A549 (cell line): Measurements from ENCODE around the gene EEFSEC. TPM values are rescaled to one million over a fixed set of nuclear protein-coding genes. Genes with fewer than 3 reads are reported as not detected.

Experiments
- ATAC-seq, 2 experiments: fragments of 200-7000 bp in 1 of 2; fragments of >200 bp in 1 of 2; cut with Nextera tagmentation in 1 of 2; cut with Tn5 transposase in 1 of 2; 3 replicates each; pipeline versions ENCODE4 v1.8.0 to v1.9.1; 2018 to 2020; ENCODE audit warnings: mild to moderate bottlenecking in 1 of 2, moderate library complexity in 1 of 2
- CTCF ChIA-PET: fragments of 300-600 bp; sonication (Branson Sonifier 250); formaldehyde crosslinking; extraction: SDS; loops from one replicate; lab custom pipeline; 2021; ENCODE audit warnings: antibody characterized with exemption, inconsistent platforms; lab: Yijun Ruan, JAX
- POLR2A ChIA-PET: fragments of 350-600 bp; formaldehyde crosslinking; extraction: SDS; loops from one replicate; lab custom pipeline; 2021; ENCODE audit warnings: antibody characterized with exemption, inconsistent platforms; lab: Yijun Ruan, JAX
- DNase-seq, 2 experiments: peaks; one replicate each; pipeline versions ENCODE4 v3.0.0 to v3.0.0-alpha.2; 2011 to 2016; ENCODE audit warnings: low read depth in 1 of 2, low spot score in 1 of 2
- FAIRE-seq: peaks from 2 replicates; lab custom pipeline; 2011; peaks lifted over from hg19 to GRCh38; lab: Jason Lieb, UNC
- H3K27ac ChIP-seq, 2 experiments: fragments of >200 bp; sonication (Bioruptor Twin); formaldehyde crosslinking; 3 replicates each; pipeline ENCODE4 v1.5.1; 2016 to 2017
- H3K4me1 ChIP-seq: fragments of >200 bp; sonication (Bioruptor Twin); formaldehyde crosslinking; 3 replicates; pipeline ENCODE4 v1.6.1; 2016
- H3K4me2 ChIP-seq: fragments of >200 bp; sonication (Bioruptor Twin); formaldehyde crosslinking; 3 replicates; pipeline ENCODE4 v1.6.1; 2016
- H3K4me3 ChIP-seq: fragments of >200 bp; sonication (Bioruptor Twin); formaldehyde crosslinking; 3 replicates; pipeline ENCODE4 v1.5.1; 2016
- H3K9me3 ChIP-seq: fragments of >200 bp; sonication (Bioruptor Twin); formaldehyde crosslinking; 3 replicates; pipeline ENCODE4 v1.6.1; 2016
- BHLHE40 ChIP-seq: IDR thresholded peaks from 2 replicates; pipeline ENCODE4 v1.6.1; 2012; ENCODE audit warnings: low read depth, low read length, inconsistent platforms
- CHD2 ChIP-seq: fragments of 150-350 bp; IDR thresholded peaks from 2 replicates; pipeline ENCODE4 v1.6.1; 2014; ENCODE audit warnings: low read length; ENCODE audit not compliant: partially characterized antibody
- CHD4 ChIP-seq: fragments of 200-600 bp; sonication (generic); IDR thresholded peaks from 2 replicates; pipeline ENCODE4 v1.6.1; 2016; ENCODE audit warnings: antibody characterized with exemption, mild to moderate bottlenecking, borderline replicate concordance
- EHF ChIP-seq: fragments of 250-450 bp; sonication (Bioruptor Pico); IDR thresholded peaks from 2 replicates; pipeline ENCODE4 v1.5.0; 2020; ENCODE audit warnings: mild to moderate bottlenecking
- EHMT2 ChIP-seq: fragments of 200-600 bp; sonication (generic); IDR thresholded peaks from 2 replicates; pipeline ENCODE4 v1.6.1; 2016; ENCODE audit warnings: antibody characterized with exemption, low read depth, mild to moderate bottlenecking, moderate library complexity
- EP300 ChIP-seq, 2 experiments: fragments of >200 bp; sonication (Bioruptor Twin); formaldehyde crosslinking; IDR thresholded peaks; 2 replicates in 1 of 2; 3 replicates in 1 of 2; pipeline ENCODE4 v1.6.1; 2016 to 2017
- GATA3 ChIP-seq: IDR thresholded peaks from 2 replicates; pipeline ENCODE4 v1.6.1; 2012; ENCODE audit warnings: borderline replicate concordance
- HDAC2 ChIP-seq: fragments of 200-600 bp; sonication (generic); IDR thresholded peaks from 2 replicates; pipeline ENCODE4 v1.6.1; 2016
- HEYL ChIP-seq: fragments of 250-450 bp; sonication (Bioruptor Pico); IDR thresholded peaks from 2 replicates; pipeline ENCODE4 v1.8.0; 2021; ENCODE audit warnings: mild to moderate bottlenecking, moderate library complexity
- JUN ChIP-seq, 2 experiments: fragments of >200 bp; sonication (Bioruptor Twin); formaldehyde crosslinking; IDR thresholded peaks; 2 replicates in 1 of 2; 3 replicates in 1 of 2; pipeline ENCODE4 v1.6.1; 2016 to 2017
- JUNB ChIP-seq: fragments of >200 bp; sonication (Bioruptor Twin); formaldehyde crosslinking; IDR thresholded peaks from 2 replicates; pipeline ENCODE4 v1.6.1; 2016
- KDM1A ChIP-seq: fragments of 200-600 bp; sonication (generic); IDR thresholded peaks from 2 replicates; pipeline ENCODE4 v1.6.1; 2016; ENCODE audit warnings: low read depth, mild to moderate bottlenecking
- KDM5A ChIP-seq: fragments of 200-600 bp; sonication (generic); IDR thresholded peaks from 2 replicates; pipeline ENCODE4 v1.6.1; 2016; ENCODE audit warnings: antibody characterized with exemption, mild to moderate bottlenecking
- NFE2L2 ChIP-seq: fragments of 150-350 bp; conservative IDR thresholded peaks from 2 replicates; pipeline ENCODE4 v1.6.1; 2014; ENCODE audit warnings: low read length
- NPAS2 ChIP-seq: fragments of 250-450 bp; sonication (Bioruptor Pico); IDR thresholded peaks from 2 replicates; pipeline ENCODE4 v1.8.0; 2022; ENCODE audit warnings: mild to moderate bottlenecking, moderate library complexity, borderline replicate concordance
- NR3C1 ChIP-seq: fragments of >200 bp; sonication (Bioruptor Twin); formaldehyde crosslinking; IDR thresholded peaks from 3 replicates; pipeline ENCODE4 v1.6.1; 2017
- POLR2A ChIP-seq: IDR thresholded peaks from 2 replicates; pipeline ENCODE4 v1.6.1; 2012; ENCODE audit warnings: mild to moderate bottlenecking, low read length
- RARB ChIP-seq: fragments of 250-450 bp; sonication (Bioruptor Pico); IDR thresholded peaks from 2 replicates; pipeline ENCODE4 v1.8.0; 2021; ENCODE audit warnings: mild to moderate bottlenecking, moderate library complexity
- RNF2 ChIP-seq: fragments of 200-600 bp; sonication (generic); IDR thresholded peaks from 2 replicates; pipeline ENCODE4 v1.6.1; 2016; ENCODE audit warnings: low read depth, mild to moderate bottlenecking, antibody characterized with exemption, moderate library complexity, borderline replicate concordance
- SMC3 ChIP-seq: fragments of >200 bp; sonication (Bioruptor Twin); formaldehyde crosslinking; IDR thresholded peaks from 3 replicates; pipeline ENCODE4 v1.6.1; 2018; ENCODE audit warnings: inconsistent platforms
- ZC3H11A ChIP-seq: fragments of 450-650 bp; IDR thresholded peaks from 2 replicates; pipeline ENCODE4 v1.6.1; 2014; ENCODE audit warnings: antibody characterized with exemption, mild to moderate bottlenecking
- ZFP36 ChIP-seq: fragments of 450-650 bp; IDR thresholded peaks from 2 replicates; pipeline ENCODE4 v1.6.1; 2014; ENCODE audit warnings: borderline replicate concordance; ENCODE audit not compliant: partially characterized antibody
- WGBS: methylation state at CpG from one replicate; pipeline ENCODE4 v1.1.6; 2017; ENCODE audit errors: missing lambda C conversion rate; 5-methylcytosine and 5-hydroxymethylcytosine counted together
- polyA plus RNA-seq, 4 experiments: library from polyadenylated mRNA; depleted of rRNA in 3 of 4; stranded (reverse); fragments of >200 nt; fragmentation: RNase III in 1 of 4; extraction: RNeasy Plus Mini Kit Qiagen cat#74134 plus additional on column Dnase treatment in 1 of 4; gene quantifications; 2 replicates in 3 of 4; 3 replicates in 1 of 4; pipeline ENCODE4 v1.2.3, GENCODE V29; 2011 to 2017
- TF ChIP-seq, protein P1 (sequence below): fragments of 450-650 bp; IDR thresholded peaks from 2 replicates; pipeline ENCODE4 v1.6.1; 2014; ENCODE audit warnings: antibody characterized with exemption
- TF ChIP-seq, protein P2 (sequence below): fragments of 250-450 bp; sonication (Bioruptor Pico); IDR thresholded peaks from 2 replicates; pipeline ENCODE4 v1.5.0; 2020; ENCODE audit warnings: low read depth, mild to moderate bottlenecking, moderate library complexity
- TF ChIP-seq, protein P3 (sequence below): fragments of 200-600 bp; sonication (generic); IDR thresholded peaks from 2 replicates; pipeline ENCODE4 v1.6.1; 2016; ENCODE audit warnings: antibody characterized with exemption, mild to moderate bottlenecking, moderate library complexity
- TF ChIP-seq, protein P4 (sequence below): IDR thresholded peaks from 2 replicates; pipeline ENCODE4 v1.6.1; 2012
- TF ChIP-seq, protein P5 (sequence below): IDR thresholded peaks from 2 replicates; pipeline ENCODE4 v1.6.1; 2012; ENCODE audit warnings: low read depth, borderline replicate concordance

Gene EEFSEC
- polyA plus RNA-seq, 2 of the 4 experiments (the other 2 are of a cell fraction) = 6.9 to 7.3 TPM

DNA sequence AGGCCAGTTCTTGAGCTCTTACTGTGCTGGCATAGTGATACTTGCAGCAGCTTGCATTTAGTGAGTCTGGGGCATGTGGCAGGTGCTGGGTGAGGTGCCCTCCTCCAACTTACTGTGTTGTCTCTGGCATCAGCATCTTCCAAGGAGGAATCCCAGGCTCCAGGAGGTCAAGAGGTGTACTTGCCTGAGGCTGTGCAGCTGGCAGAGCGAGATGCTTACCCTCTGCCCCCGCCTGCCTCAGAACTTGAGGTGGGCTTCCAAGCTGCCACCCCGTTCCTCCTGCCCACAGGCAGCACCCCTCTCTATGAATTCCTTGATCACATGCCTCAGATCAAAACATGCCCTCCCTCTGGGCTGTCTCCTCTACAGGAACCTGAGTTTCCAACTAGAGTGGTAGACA lies 86.0 kb downstream of the EEFSEC start (continued):
- no peak for TF ChIP-seq RARB (CRISPR knock-in tag)
- TF ChIP-seq NPAS2 (CRISPR knock-in tag) = no peak
- no peak for TF ChIP-seq KDM1A
- TF ChIP-seq NR3C1 = no peak
- TF ChIP-seq, protein P1, sequence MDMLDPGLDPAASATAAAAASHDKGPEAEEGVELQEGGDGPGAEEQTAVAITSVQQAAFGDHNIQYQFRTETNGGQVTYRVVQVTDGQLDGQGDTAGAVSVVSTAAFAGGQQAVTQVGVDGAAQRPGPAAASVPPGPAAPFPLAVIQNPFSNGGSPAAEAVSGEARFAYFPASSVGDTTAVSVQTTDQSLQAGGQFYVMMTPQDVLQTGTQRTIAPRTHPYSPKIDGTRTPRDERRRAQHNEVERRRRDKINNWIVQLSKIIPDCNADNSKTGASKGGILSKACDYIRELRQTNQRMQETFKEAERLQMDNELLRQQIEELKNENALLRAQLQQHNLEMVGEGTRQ = no peak
- TF ChIP-seq, all 56 proteins: peak for 0

DNA sequence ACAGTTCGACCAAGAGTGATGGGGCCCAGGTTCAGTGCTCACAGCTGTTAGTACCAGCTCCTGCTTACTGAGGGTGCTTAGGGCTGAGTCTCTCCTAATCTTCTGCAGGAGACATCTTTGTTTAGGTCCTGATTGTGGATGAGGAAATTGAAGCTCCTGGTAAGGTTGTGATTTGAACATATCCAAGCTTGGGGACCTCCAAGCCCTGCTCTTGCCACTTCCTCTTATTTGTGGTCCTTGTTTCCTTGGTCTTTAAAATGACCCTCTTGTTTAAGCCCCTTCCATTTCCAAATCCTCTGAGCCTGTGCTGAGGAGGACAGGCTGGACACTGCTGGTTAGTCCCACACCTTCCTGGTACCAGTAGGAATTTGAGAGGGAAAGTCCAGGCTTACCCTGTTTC lies 87.0 kb downstream of the EEFSEC start:
- Histone ChIP-seq H3K4me3 (no peak overlapping the region), H3K9me3 (no peaks in the 10 kb centered on the region), H3K27ac (no peak overlapping the region), H3K4me1 (no peaks in the 10 kb centered on the region), H3K4me2 (no peak overlapping the region)
- FAIRE-seq = no peak
- no peak for DNase-seq
- no peak for ATAC-seq
- POLR2A ChIA-PET = no interaction called here
- 89% methylated on average over 1 of the region's 1 CpG for WGBS
- CTCF ChIA-PET = interaction anchor here (1.2 kb wide), 1 partner anchor 14 kb away, joined by 5 read pairs; no protein-coding TSS in a partner anchor
- TF ChIP-seq JUNB (no peak), NFE2L2 (no peak), HDAC2 (no peak), CHD2 (no peak), RNF2 (no peak), ZFP36 (no peak), POLR2A (no peak), EHMT2 (no peak), JUN (IDR thresholded peaks at IDR 0.05) (no peak), KDM5A (no peak), EHF (no peak), HEYL (no peak), BHLHE40 (no peak), GATA3 (no peak), RARB (CRISPR knock-in tag) (no peak)
- TF ChIP-seq, protein P2, sequence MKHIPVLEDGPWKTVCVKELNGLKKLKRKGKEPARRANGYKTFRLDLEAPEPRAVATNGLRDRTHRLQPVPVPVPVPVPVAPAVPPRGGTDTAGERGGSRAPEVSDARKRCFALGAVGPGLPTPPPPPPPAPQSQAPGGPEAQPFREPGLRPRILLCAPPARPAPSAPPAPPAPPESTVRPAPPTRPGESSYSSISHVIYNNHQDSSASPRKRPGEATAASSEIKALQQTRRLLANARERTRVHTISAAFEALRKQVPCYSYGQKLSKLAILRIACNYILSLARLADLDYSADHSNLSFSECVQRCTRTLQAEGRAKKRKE (CRISPR knock-in tag) = no peak
- TF ChIP-seq, protein P3, sequence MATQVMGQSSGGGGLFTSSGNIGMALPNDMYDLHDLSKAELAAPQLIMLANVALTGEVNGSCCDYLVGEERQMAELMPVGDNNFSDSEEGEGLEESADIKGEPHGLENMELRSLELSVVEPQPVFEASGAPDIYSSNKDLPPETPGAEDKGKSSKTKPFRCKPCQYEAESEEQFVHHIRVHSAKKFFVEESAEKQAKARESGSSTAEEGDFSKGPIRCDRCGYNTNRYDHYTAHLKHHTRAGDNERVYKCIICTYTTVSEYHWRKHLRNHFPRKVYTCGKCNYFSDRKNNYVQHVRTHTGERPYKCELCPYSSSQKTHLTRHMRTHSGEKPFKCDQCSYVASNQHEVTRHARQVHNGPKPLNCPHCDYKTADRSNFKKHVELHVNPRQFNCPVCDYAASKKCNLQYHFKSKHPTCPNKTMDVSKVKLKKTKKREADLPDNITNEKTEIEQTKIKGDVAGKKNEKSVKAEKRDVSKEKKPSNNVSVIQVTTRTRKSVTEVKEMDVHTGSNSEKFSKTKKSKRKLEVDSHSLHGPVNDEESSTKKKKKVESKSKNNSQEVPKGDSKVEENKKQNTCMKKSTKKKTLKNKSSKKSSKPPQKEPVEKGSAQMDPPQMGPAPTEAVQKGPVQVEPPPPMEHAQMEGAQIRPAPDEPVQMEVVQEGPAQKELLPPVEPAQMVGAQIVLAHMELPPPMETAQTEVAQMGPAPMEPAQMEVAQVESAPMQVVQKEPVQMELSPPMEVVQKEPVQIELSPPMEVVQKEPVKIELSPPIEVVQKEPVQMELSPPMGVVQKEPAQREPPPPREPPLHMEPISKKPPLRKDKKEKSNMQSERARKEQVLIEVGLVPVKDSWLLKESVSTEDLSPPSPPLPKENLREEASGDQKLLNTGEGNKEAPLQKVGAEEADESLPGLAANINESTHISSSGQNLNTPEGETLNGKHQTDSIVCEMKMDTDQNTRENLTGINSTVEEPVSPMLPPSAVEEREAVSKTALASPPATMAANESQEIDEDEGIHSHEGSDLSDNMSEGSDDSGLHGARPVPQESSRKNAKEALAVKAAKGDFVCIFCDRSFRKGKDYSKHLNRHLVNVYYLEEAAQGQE = no peak
- TF ChIP-seq, protein P4, sequence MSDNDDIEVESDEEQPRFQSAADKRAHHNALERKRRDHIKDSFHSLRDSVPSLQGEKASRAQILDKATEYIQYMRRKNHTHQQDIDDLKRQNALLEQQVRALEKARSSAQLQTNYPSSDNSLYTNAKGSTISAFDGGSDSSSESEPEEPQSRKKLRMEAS = no peak
- TF ChIP-seq, all 56 proteins: peak for 0

DNA sequence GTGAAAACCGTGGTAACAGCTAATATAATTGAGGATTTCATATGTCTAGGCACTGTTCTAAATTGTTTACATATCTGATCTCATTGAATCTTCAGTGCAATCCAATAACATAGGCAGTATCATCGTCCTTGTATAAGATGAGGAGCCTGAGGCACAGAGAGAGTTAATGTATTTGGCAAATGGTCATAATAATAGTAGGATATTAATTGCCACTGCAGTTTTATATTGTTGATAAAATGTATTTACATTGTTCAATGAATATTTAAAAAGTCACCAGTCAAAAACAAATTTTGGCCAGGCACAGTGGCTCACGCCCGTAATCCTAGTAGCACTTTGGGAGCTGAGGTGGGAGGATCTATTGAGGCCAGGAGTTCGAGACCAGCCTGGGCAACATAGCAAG lies 88.5 kb downstream of the EEFSEC start:
- FAIRE-seq (no peak), DNase-seq (no peak), ATAC-seq (no peak)
- Histone ChIP-seq H3K4me2 (no peak overlapping the region), H3K27ac (no peak overlapping the region), H3K4me1 (no peaks in the 10 kb centered on the region), H3K4me3 (no peak overlapping the region), H3K9me3 (no peaks in the 10 kb centered on the region)
- ChIA-PET POLR2A (no interaction called here), CTCF (no interaction called here)
- WGBS = 79% methylated on average over 5 of the region's 5 CpGs
- TF ChIP-seq ZC3H11A (no peak), GATA3 (no peak), HDAC2 (no peak), EP300 (IDR thresholded peaks at IDR 0.05) (no peak), CHD4 (no peak), EHF (no peak), JUN (IDR thresholded peaks at IDR 0.05) (no peak), SMC3 (no peak), EHMT2 (no peak)
- TF ChIP-seq, protein P5, sequence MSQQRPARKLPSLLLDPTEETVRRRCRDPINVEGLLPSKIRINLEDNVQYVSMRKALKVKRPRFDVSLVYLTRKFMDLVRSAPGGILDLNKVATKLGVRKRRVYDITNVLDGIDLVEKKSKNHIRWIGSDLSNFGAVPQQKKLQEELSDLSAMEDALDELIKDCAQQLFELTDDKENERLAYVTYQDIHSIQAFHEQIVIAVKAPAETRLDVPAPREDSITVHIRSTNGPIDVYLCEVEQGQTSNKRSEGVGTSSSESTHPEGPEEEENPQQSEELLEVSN = no peak
- TF ChIP-seq, protein P1 = no peak
- TF ChIP-seq, protein P3 = no peak
